SK-N-SH (cell line): ENCODE results near the gene WDR49. TPM values are rescaled to one million over a fixed set of nuclear protein-coding genes. Genes with fewer than 3 reads are reported as not detected.

Experiments
- CTCF ChIA-PET: fragments of 300-600, 350-600 bp; formaldehyde crosslinking; extraction: SDS; loops from one replicate; lab custom pipeline; 2021; lab: Yijun Ruan, JAX
- POLR2A ChIA-PET: fragments of 350-600 bp; sonication (Branson Sonifier 250); formaldehyde crosslinking; extraction: SDS; loops from one replicate; lab custom pipeline; 2020; ENCODE audit warnings: antibody characterized with exemption, inconsistent platforms; lab: Yijun Ruan, JAX
- DNase-seq: peaks from one replicate; pipeline ENCODE4 v3.0.0; 2012
- H2AFZ ChIP-seq: fragments of 200-600 bp; sonication (generic); 2 replicates; pipeline ENCODE4 v1.8.1; 2016; ENCODE audit warnings: antibody characterized with exemption, mild to moderate bottlenecking, low read depth
- H3F3A ChIP-seq: fragments of 200-600 bp; sonication (generic); replicated peaks from 2 replicates; pipeline ENCODE3; 2016; ENCODE audit warnings: antibody characterized with exemption, mild to moderate bottlenecking; ENCODE audit not compliant: insufficient read depth
- H3K27ac ChIP-seq, 2 experiments: fragments of 200-500 bp in 1 of 2; fragments of 200-600 bp in 1 of 2; sonication (Bioruptor generic) in 1 of 2; sonication (generic), shearing (Covaris generic) in 1 of 2; 2 replicates each; pipeline versions ENCODE4 v1.5.1 to v1.6.1; 2014 to 2016; ENCODE audit warnings: low read depth in 2 of 2, inconsistent platforms in 1 of 2, low read length in 1 of 2, mild to moderate bottlenecking in 1 of 2, mixed read lengths in 1 of 2
- H3K27me3 ChIP-seq: fragments of 200-600 bp; sonication (generic), shearing (Covaris generic); 2 replicates; pipeline ENCODE4 v1.6.1; 2016; ENCODE audit warnings: mixed run types; ENCODE audit not compliant: insufficient read depth
- H3K36me3 ChIP-seq, 2 experiments: fragments of 200-500 bp in 1 of 2; fragments of 200-600 bp in 1 of 2; sonication (Bioruptor generic) in 1 of 2; sonication (generic) in 1 of 2; replicated peaks in 1 of 2; 2 replicates each; pipeline versions ENCODE3 to v1.5.1; 2014 to 2016; ENCODE audit warnings: low read length in 1 of 2, mild to moderate bottlenecking in 1 of 2; ENCODE audit not compliant: insufficient read depth in 2 of 2, control insufficient read depth in 1 of 2
- H3K4me1 ChIP-seq, 2 experiments: fragments of 200-500 bp in 1 of 2; fragments of 200-600 bp in 1 of 2; sonication (Bioruptor generic) in 1 of 2; sonication (generic), shearing (Covaris generic) in 1 of 2; 2 replicates each; pipeline versions ENCODE4 v1.5.1 to v1.6.1; 2014 to 2016; ENCODE audit warnings: low read depth in 1 of 2, low read length in 1 of 2, mixed run types in 1 of 2; ENCODE audit not compliant: insufficient read depth in 2 of 2, control insufficient read depth in 1 of 2
- H3K4me2 ChIP-seq: fragments of 200-600 bp; sonication (generic), shearing (Covaris generic); 2 replicates; pipeline ENCODE4 v1.6.1; 2017; ENCODE audit warnings: mixed run types
- H3K4me3 ChIP-seq, 2 experiments: fragments of 200-500 bp in 1 of 2; fragments of 200-600 bp in 1 of 2; sonication (Bioruptor generic) in 1 of 2; sonication (generic), shearing (Covaris generic) in 1 of 2; 2 replicates each; pipeline versions ENCODE4 v1.5.1 to v1.8.1; 2014 to 2016; ENCODE audit warnings: low read depth in 2 of 2, inconsistent platforms in 1 of 2, low read length in 1 of 2, mild to moderate bottlenecking in 1 of 2, mixed read lengths in 1 of 2, moderate library complexity in 1 of 2
- H3K79me2 ChIP-seq: fragments of 200-600 bp; sonication (generic); 2 replicates; pipeline ENCODE4 v1.8.1; 2017; ENCODE audit warnings: mild to moderate bottlenecking; ENCODE audit not compliant: insufficient read depth
- H3K9ac ChIP-seq: fragments of 200-600 bp; sonication (generic); 2 replicates; pipeline ENCODE4 v1.6.1; 2017; ENCODE audit warnings: mixed run types
- H3K9me2 ChIP-seq: fragments of 200-600 bp; sonication (generic); 2 replicates; pipeline ENCODE4 v1.6.1; 2017; ENCODE audit warnings: mixed run types
- H3K9me3 ChIP-seq: fragments of 200-600 bp; sonication (generic); 2 replicates; pipeline ENCODE4 v1.6.1; 2017; ENCODE audit warnings: mixed run types, mild to moderate bottlenecking, moderate library complexity
- H4K20me1 ChIP-seq: fragments of 200-600 bp; sonication (generic); 2 replicates; pipeline ENCODE4 v1.6.1; 2017; ENCODE audit warnings: mild to moderate bottlenecking, mixed run types; ENCODE audit not compliant: insufficient read depth
- CHD2 ChIP-seq: fragments of 150-350 bp; IDR thresholded peaks from 2 replicates; pipeline ENCODE4 v1.6.1; 2018; ENCODE audit warnings: low read length; ENCODE audit not compliant: partially characterized antibody
- EP300 ChIP-seq, 2 experiments: IDR thresholded peaks; 2 replicates each; pipeline versions ENCODE4 v1.4.0 to v1.6.1; 2012; ENCODE audit warnings: borderline replicate concordance in 1 of 2, low read depth in 1 of 2, low read length in 1 of 2
- FOXM1 ChIP-seq: IDR thresholded peaks from 2 replicates; pipeline ENCODE4 v1.4.0; 2012; ENCODE audit warnings: low read depth, mild to moderate bottlenecking
- MEF2A ChIP-seq: IDR thresholded peaks from 2 replicates; pipeline ENCODE4 v1.4.0; 2012; ENCODE audit warnings: low read depth, borderline replicate concordance
- MXI1 ChIP-seq: IDR thresholded peaks from 2 replicates; pipeline ENCODE4 v1.6.1; 2012; ENCODE audit warnings: mild to moderate bottlenecking, low read depth, low read length, improper control_type of control experiment
- POLR2AphosphoS5 ChIP-seq: IDR thresholded peaks from 2 replicates; pipeline ENCODE4 v1.6.1; 2012; ENCODE audit warnings: low read depth, low read length
- RFX5 ChIP-seq: IDR thresholded peaks from 2 replicates; pipeline ENCODE4 v1.6.1; 2012; ENCODE audit warnings: mild to moderate bottlenecking, improper control_type of control experiment, low read length
- RXRA ChIP-seq: IDR thresholded peaks from 2 replicates; pipeline ENCODE4 v1.4.0; 2012; ENCODE audit warnings: low read depth, mild to moderate bottlenecking, borderline replicate concordance
- SMC3 ChIP-seq: IDR thresholded peaks from 2 replicates; pipeline ENCODE4 v1.6.1; 2012; ENCODE audit warnings: low read depth, low read length, improper control_type of control experiment
- TCF12 ChIP-seq: IDR thresholded peaks from 2 replicates; pipeline ENCODE4 v1.4.0; 2012
- YY1 ChIP-seq: IDR thresholded peaks from 2 replicates; pipeline ENCODE4 v1.4.0; 2012; ENCODE audit warnings: low read depth, mild to moderate bottlenecking
- WGBS: methylation state at CpG from one replicate; pipeline ENCODE4 v1.1.6; 2017; ENCODE audit warnings: low lambda C conversion rate; 5-methylcytosine and 5-hydroxymethylcytosine counted together
- polyA plus RNA-seq, 3 experiments: library from polyadenylated mRNA; depleted of rRNA; stranded (reverse); fragments of >200 nt; gene quantifications; 2 replicates each; pipeline ENCODE4 v1.2.3, GENCODE V29; 2012
- TF ChIP-seq, protein P1 (sequence below): IDR thresholded peaks from 2 replicates; pipeline ENCODE4 v1.4.0; 2012; ENCODE audit warnings: low read depth, borderline replicate concordance
- TF ChIP-seq, protein P2 (sequence below): IDR thresholded peaks from 2 replicates; pipeline ENCODE4 v1.6.1; 2012; ENCODE audit warnings: mild to moderate bottlenecking, low read depth, low read length, moderate library complexity
- TF ChIP-seq, protein P3 (sequence below): IDR thresholded peaks from 2 replicates; pipeline ENCODE4 v1.4.0; 2012; ENCODE audit warnings: low read depth, borderline replicate concordance
- TF ChIP-seq, protein P4 (sequence below): IDR thresholded peaks from 2 replicates; pipeline ENCODE4 v1.4.0; 2012; ENCODE audit warnings: low read depth
- TF ChIP-seq, protein P5 (sequence below): IDR thresholded peaks from 2 replicates; pipeline ENCODE4; 2012

The WDR49 gene
- polyA plus RNA-seq, 1 of the 3 experiments (the other 2 are of a cell fraction) = not detected

DNA sequence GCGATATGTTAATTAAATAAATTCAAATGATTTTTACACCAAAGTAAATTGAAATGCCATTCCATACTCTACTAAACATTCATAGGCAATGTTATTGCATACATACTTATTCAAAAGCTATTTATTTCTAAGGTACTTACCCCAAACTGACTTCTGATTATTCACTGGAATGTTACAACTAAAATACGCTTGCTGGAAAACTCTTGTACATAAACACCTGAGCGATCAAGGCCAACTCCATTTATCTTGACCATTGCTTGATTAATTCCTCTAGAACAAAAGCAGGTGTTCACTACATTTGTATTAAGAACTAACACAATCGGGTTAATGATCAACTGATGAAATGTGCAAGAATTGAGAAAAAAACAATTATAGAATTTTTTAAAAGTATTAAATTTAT, 179.9 kb downstream of the WDR49 start, which contains the start of gene SERPINI2:
SERPINI2 (minus strand) TSS at position 180 of the 400 bp plus-strand sequence. CDS start 2,208 bp downstream, outside the sequence.
- Histone ChIP-seq H3K4me1 (no peaks in the 10 kb centered on the region), H3K79me2 (no peaks in the 10 kb centered on the region), H3K36me3 (no peaks in the 10 kb centered on the region), H2AFZ (no peak within 1 kb of the TSS), H3K27ac (no peak within 1 kb of the TSS)
- TF ChIP-seq, protein P1, sequence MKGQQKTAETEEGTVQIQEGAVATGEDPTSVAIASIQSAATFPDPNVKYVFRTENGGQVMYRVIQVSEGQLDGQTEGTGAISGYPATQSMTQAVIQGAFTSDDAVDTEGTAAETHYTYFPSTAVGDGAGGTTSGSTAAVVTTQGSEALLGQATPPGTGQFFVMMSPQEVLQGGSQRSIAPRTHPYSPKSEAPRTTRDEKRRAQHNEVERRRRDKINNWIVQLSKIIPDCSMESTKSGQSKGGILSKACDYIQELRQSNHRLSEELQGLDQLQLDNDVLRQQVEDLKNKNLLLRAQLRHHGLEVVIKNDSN = no peak
- TF ChIP-seq RXRA (no peak), YY1 (no peak), TCF12 (no peak), POLR2AphosphoS5 (no peak)
- TF ChIP-seq, protein P2, sequence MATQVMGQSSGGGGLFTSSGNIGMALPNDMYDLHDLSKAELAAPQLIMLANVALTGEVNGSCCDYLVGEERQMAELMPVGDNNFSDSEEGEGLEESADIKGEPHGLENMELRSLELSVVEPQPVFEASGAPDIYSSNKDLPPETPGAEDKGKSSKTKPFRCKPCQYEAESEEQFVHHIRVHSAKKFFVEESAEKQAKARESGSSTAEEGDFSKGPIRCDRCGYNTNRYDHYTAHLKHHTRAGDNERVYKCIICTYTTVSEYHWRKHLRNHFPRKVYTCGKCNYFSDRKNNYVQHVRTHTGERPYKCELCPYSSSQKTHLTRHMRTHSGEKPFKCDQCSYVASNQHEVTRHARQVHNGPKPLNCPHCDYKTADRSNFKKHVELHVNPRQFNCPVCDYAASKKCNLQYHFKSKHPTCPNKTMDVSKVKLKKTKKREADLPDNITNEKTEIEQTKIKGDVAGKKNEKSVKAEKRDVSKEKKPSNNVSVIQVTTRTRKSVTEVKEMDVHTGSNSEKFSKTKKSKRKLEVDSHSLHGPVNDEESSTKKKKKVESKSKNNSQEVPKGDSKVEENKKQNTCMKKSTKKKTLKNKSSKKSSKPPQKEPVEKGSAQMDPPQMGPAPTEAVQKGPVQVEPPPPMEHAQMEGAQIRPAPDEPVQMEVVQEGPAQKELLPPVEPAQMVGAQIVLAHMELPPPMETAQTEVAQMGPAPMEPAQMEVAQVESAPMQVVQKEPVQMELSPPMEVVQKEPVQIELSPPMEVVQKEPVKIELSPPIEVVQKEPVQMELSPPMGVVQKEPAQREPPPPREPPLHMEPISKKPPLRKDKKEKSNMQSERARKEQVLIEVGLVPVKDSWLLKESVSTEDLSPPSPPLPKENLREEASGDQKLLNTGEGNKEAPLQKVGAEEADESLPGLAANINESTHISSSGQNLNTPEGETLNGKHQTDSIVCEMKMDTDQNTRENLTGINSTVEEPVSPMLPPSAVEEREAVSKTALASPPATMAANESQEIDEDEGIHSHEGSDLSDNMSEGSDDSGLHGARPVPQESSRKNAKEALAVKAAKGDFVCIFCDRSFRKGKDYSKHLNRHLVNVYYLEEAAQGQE = no peak
- TF ChIP-seq, protein P3, sequence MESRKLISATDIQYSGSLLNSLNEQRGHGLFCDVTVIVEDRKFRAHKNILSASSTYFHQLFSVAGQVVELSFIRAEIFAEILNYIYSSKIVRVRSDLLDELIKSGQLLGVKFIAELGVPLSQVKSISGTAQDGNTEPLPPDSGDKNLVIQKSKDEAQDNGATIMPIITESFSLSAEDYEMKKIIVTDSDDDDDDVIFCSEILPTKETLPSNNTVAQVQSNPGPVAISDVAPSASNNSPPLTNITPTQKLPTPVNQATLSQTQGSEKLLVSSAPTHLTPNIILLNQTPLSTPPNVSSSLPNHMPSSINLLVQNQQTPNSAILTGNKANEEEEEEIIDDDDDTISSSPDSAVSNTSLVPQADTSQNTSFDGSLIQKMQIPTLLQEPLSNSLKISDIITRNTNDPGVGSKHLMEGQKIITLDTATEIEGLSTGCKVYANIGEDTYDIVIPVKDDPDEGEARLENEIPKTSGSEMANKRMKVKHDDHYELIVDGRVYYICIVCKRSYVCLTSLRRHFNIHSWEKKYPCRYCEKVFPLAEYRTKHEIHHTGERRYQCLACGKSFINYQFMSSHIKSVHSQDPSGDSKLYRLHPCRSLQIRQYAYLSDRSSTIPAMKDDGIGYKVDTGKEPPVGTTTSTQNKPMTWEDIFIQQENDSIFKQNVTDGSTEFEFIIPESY = no peak
- TF ChIP-seq, all 33 proteins: peak for 0
- Histone ChIP-seq H3K4me2 (no peak within 1 kb of the TSS), H3F3A (no peaks in the 10 kb centered on the region), H4K20me1 (no peaks in the 10 kb centered on the region), H3K9me2 (no peaks in the 10 kb centered on the region), H3K4me3 (no peak within 1 kb of the TSS), H3K27me3 (no peaks in the 10 kb centered on the region), H3K9ac (no peak within 1 kb of the TSS), H3K9me3 (no peaks in the 10 kb centered on the region)
- CTCF ChIA-PET = no interaction called here
- POLR2A ChIA-PET = no interaction called here
- WGBS = 13% methylated on average over 4 of the region's 4 CpGs
- DNase-seq = no peak

DNA sequence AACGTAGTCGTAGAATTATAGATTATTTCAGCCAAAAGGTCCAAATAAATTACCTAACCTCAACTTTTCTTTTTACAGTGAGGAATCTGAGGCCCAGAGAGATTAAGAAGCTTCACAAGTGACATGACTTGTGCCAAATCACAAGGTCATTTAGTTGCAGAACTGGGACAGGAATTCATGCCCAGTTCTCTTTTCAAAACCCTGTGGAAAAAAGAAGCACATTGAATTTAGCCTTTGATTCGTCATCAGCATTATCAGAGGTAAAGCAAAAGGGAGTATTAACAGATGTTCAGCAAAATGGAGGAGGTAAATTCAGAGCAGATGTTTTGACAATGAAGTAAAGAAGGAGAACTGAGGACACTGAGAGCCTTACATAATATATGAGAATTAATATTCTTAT, 184.4 kb downstream of the WDR49 start:
- no peaks in the 10 kb centered on the region for H3K9me2 ChIP-seq
- no peaks in the 10 kb centered on the region for H3K9me3 ChIP-seq
- H2AFZ ChIP-seq = no peak overlapping the region
- DNase-seq = no peak
- H3K4me2 ChIP-seq = no peak overlapping the region
- no peak overlapping the region for H3K27ac ChIP-seq
- ChIA-PET CTCF (no interaction called here), POLR2A (no interaction called here)
- no peaks in the 10 kb centered on the region for H3K36me3 ChIP-seq
- no peaks in the 10 kb centered on the region for H3K4me1 ChIP-seq
- no peak overlapping the region for H3K4me3 ChIP-seq
- H3K27me3 ChIP-seq = no peaks in the 10 kb centered on the region
- no peak overlapping the region for H3K9ac ChIP-seq
- 3% methylated on average over 3 of the region's 3 CpGs for WGBS
- no peaks in the 10 kb centered on the region for H3K79me2 ChIP-seq
- H3F3A ChIP-seq = no peaks in the 10 kb centered on the region
- no peaks in the 10 kb centered on the region for H4K20me1 ChIP-seq
- TF ChIP-seq, protein P4, sequence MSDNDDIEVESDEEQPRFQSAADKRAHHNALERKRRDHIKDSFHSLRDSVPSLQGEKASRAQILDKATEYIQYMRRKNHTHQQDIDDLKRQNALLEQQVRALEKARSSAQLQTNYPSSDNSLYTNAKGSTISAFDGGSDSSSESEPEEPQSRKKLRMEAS = no peak
- TF ChIP-seq TCF12 (no peak), CHD2 (no peak), RFX5 (no peak), SMC3 (no peak), MXI1 (no peak), YY1 (no peak), EP300 (IDR thresholded peaks at IDR 0.05; ENCODE audit: borderline replicate concordance in 1 of 2, low read depth in 1 of 2, low read length in 1 of 2) (no peak), FOXM1 (no peak), MEF2A (no peak)
- TF ChIP-seq, protein P5, sequence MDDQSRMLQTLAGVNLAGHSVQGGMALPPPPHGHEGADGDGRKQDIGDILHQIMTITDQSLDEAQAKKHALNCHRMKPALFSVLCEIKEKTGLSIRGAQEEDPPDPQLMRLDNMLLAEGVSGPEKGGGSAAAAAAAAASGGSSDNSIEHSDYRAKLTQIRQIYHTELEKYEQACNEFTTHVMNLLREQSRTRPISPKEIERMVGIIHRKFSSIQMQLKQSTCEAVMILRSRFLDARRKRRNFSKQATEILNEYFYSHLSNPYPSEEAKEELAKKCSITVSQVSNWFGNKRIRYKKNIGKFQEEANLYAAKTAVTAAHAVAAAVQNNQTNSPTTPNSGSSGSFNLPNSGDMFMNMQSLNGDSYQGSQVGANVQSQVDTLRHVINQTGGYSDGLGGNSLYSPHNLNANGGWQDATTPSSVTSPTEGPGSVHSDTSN = no peak
- TF ChIP-seq, protein P2 = no peak
